Adipocyte (in vitro differentiated cells): ENCODE data around the gene CDH10.
A peak's percentile ranks its signal among the peaks of the same experiment; 100 is the strongest.

Source experiments
- DNase-seq: peaks from one replicate; pipeline ENCODE4 v3.0.0-alpha.2; 2015; ENCODE audit warnings: low read depth
- H3K27me3 ChIP-seq: replicated peaks from 2 replicates; pipeline ENCODE4 v1.7.0; 2013; ENCODE audit warnings: mild to moderate bottlenecking, low read length, moderate library complexity; ENCODE audit not compliant: control insufficient read depth, insufficient read depth
- H3K36me3 ChIP-seq: 2 replicates; pipeline ENCODE4 v1.7.0; 2013; ENCODE audit warnings: low read length, mild to moderate bottlenecking, moderate library complexity; ENCODE audit not compliant: control insufficient read depth, insufficient read depth, severe bottlenecking
- H3K4me1 ChIP-seq: 2 replicates; pipeline ENCODE4 v1.7.0; 2013; ENCODE audit warnings: mild to moderate bottlenecking, low read length, moderate library complexity; ENCODE audit not compliant: control insufficient read depth, insufficient read depth
- H3K4me3 ChIP-seq: 2 replicates; pipeline ENCODE4 v1.7.0; 2013; ENCODE audit warnings: mild to moderate bottlenecking, low read length, moderate library complexity
- H3K9ac ChIP-seq: 2 replicates; pipeline ENCODE4 v1.7.0; 2013; ENCODE audit warnings: mild to moderate bottlenecking, low read length, moderate library complexity
- H3K9me3 ChIP-seq: 2 replicates; pipeline ENCODE4 v1.7.0; 2013; ENCODE audit warnings: mild to moderate bottlenecking, low read length, moderate library complexity; ENCODE audit not compliant: control insufficient read depth

The CDH10 gene

GRCh38 chr5:24644761-24645160 is at the start of gene CDH10:
Gene CDH10 (minus strand): TSS chr5:24644978. CDS start chr5:24593490, 51,488 bp downstream.
- peak; percentile 56 for DNase-seq
- H3K36me3 ChIP-seq, result no peaks in the 10 kb centered on the region
- peak within 1 kb of the TSS; percentile 73 for H3K4me3 ChIP-seq
- H3K9me3 ChIP-seq, result no peaks in the 10 kb centered on the region
- H3K4me1 ChIP-seq, result no peaks in the 10 kb centered on the region
- no peaks in the 10 kb centered on the region for H3K27me3 ChIP-seq
- no peak within 1 kb of the TSS for H3K9ac ChIP-seq

DNA sequence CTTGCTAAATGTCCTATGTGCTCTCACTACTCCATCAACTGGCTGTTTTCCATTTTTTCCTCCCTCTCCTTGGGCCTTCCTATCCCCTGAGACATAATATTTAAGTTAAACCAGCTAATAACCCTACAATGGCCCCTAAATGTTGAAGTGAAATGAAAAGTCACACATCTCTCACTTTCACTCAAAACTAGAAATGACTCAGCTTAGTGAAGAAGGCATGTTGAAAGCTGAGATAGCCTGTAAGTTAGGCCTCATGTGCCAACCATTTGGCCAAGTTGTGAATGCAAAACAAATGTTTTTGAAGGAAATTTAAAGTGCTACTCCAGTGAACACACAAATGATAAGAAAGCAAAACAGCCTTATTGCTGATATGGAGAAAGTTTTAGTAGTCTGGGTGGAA is 48.8 kb upstream of the CDH10 start:
- DNase-seq, result no peak
- Histone ChIP-seq H3K36me3 (no peaks in the 10 kb centered on the region), H3K9ac (no peak overlapping the region), H3K4me1 (no peaks in the 10 kb centered on the region), H3K27me3 (no peaks in the 10 kb centered on the region), H3K9me3 (peaks cover 8% of the 10 kb centered on the region), H3K4me3 (no peak overlapping the region)

- H3K27me3 ChIP-seq, result no peaks in the 10 kb centered on the region
- no peak overlapping the region for H3K9ac ChIP-seq
- DNase-seq, result no peak
- H3K9me3 ChIP-seq, result peaks cover 11% of the 10 kb centered on the region
- H3K4me1 ChIP-seq, result no peaks in the 10 kb centered on the region
- H3K4me3 ChIP-seq, result no peak overlapping the region
- H3K36me3 ChIP-seq, result no peaks in the 10 kb centered on the region
Observed at GRCh38 chr5:24691074-24691473, 46.3 kb upstream of the CDH10 start.

DNA sequence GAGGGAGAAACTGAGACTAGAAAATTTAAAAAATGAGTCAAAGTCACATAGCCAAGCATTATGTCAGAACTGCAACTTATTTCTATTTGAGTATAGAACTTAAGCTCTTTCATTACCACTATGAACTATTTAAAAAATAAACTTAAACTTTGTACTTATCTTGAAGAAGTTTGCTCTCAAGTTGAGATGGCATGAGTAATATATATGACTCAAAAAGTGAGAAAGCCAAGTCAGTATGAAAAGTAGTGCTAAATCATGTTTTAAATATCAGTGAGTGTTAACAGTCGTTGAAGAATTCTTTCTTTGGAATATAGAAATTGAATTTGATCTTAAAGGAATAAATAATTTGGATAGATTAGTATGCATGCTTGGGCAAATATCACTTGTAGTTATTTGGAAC is 36.3 kb upstream of the CDH10 start:
- Histone ChIP-seq H3K4me3 (no peak overlapping the region), H3K36me3 (no peaks in the 10 kb centered on the region), H3K9ac (no peak overlapping the region), H3K4me1 (no peaks in the 10 kb centered on the region), H3K9me3 (peaks cover 13% of the 10 kb centered on the region), H3K27me3 (no peaks in the 10 kb centered on the region)
- DNase-seq, result peak; percentile 12

DNA sequence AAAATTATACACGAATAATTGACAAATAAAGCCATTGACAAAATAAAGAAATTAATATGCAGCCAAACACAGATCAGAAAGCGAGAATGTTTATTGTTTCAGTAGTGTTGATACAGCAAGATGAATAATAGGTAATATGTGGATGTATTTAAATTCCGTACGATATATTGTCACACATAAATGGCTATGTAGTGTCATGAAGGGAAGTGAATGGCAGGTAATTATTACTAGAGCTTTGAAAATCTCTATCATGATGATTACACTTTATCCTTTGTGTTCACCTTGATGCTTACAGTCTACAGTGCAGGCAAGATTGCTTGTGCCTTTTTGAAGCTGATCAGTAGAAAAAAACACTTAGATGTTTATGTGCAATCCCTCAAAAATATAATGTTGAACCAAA is 23.3 kb upstream of the CDH10 start:
- Histone ChIP-seq H3K4me3 (no peak overlapping the region), H3K9ac (no peak overlapping the region), H3K27me3 (no peaks in the 10 kb centered on the region), H3K36me3 (no peaks in the 10 kb centered on the region), H3K9me3 (no peaks in the 10 kb centered on the region), H3K4me1 (no peaks in the 10 kb centered on the region)
- DNase-seq, result no peak

GRCh38 chr5:24649531-24649930 is 4.8 kb upstream of the CDH10 start:
- Histone ChIP-seq H3K36me3 (no peaks in the 10 kb centered on the region), H3K27me3 (no peaks in the 10 kb centered on the region), H3K4me3 (no peak overlapping the region), H3K9ac (no peak overlapping the region), H3K4me1 (no peaks in the 10 kb centered on the region), H3K9me3 (no peaks in the 10 kb centered on the region)
- no peak for DNase-seq

DNA sequence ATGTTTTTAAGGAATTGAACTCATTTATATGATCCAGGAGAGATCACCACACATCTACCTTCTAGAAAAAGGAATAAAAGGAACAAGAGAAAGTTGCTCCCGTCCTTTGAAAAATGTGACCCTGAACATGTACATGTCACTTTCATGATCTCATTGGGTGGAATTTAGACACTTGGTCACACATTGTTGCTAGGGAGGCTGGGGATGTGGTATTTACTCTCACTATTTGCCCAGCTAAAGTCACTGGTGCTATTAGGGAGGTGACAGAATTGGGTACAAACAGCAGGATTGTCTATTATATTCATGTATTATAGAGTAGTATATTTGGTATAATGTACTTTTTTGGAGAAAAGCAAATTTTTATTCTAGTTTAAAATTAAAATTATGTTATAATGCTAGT is 2.1 kb upstream of the CDH10 start:
- Histone ChIP-seq H3K4me3 (no peak overlapping the region), H3K4me1 (no peaks in the 10 kb centered on the region), H3K27me3 (no peaks in the 10 kb centered on the region), H3K9me3 (no peaks in the 10 kb centered on the region), H3K36me3 (no peaks in the 10 kb centered on the region), H3K9ac (no peak overlapping the region)
- no peak for DNase-seq

- DNase-seq, result no peak
- no peak overlapping the region for H3K9ac ChIP-seq
- H3K4me3 ChIP-seq, result no peak overlapping the region
- H3K4me1 ChIP-seq, result no peaks in the 10 kb centered on the region
- no peaks in the 10 kb centered on the region for H3K27me3 ChIP-seq
- no peaks in the 10 kb centered on the region for H3K36me3 ChIP-seq
- no peaks in the 10 kb centered on the region for H3K9me3 ChIP-seq
Observed at GRCh38 chr5:24645483-24645882, 705 bp upstream of the CDH10 start.

DNA sequence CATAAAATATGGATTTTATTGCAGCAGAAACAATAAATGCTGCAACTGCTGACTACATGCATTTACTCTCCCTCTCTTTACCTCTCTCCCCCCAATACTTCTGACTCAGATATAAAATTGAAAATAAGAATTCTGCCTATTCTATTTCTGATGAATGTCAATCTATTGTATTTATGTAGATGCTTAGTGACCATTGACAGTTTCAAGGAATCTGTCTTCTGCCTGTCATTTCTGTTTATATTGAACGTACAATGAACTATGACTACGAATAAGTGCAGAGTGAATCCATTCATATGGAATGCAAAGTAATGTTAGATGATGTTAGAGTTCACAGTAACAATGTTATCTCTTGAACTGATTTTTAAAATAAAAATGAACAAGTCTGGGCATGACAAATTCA is 898 bp downstream of the CDH10 start:
- Histone ChIP-seq H3K4me3 (no peak overlapping the region), H3K9ac (no peak overlapping the region), H3K27me3 (no peaks in the 10 kb centered on the region), H3K4me1 (no peaks in the 10 kb centered on the region), H3K36me3 (no peaks in the 10 kb centered on the region), H3K9me3 (no peaks in the 10 kb centered on the region)
- DNase-seq, result no peak

DNA sequence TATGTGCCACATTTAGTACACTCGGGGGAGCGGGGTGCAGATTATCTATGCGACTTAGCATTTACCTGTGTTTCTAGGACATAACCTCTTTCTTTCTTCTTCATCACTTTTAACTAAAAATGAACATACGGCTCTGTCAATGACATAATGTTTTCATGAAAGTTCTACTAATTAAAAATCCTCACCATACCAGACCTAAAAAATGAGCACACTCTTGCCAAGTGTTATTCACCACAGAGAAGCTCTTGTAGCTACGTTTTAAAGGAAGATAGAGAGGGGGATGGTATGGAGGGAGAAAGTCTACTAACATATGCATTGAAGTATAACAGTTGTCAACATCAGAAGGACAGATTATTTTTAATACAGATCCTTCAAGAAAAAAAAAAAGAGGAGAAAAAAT is 1.6 kb downstream of the CDH10 start:
- no peaks in the 10 kb centered on the region for H3K27me3 ChIP-seq
- H3K9me3 ChIP-seq, result no peaks in the 10 kb centered on the region
- H3K4me1 ChIP-seq, result no peaks in the 10 kb centered on the region
- DNase-seq, result no peak
- H3K9ac ChIP-seq, result no peak overlapping the region
- H3K36me3 ChIP-seq, result no peaks in the 10 kb centered on the region
- no peak overlapping the region for H3K4me3 ChIP-seq

GRCh38 chr5:24642022-24642421 is 2.8 kb downstream of the CDH10 start:
- Histone ChIP-seq H3K27me3 (no peaks in the 10 kb centered on the region), H3K4me3 (no peak overlapping the region), H3K4me1 (no peaks in the 10 kb centered on the region), H3K9ac (no peak overlapping the region), H3K36me3 (no peaks in the 10 kb centered on the region), H3K9me3 (no peaks in the 10 kb centered on the region)
- DNase-seq, result peak; percentile 57

DNA sequence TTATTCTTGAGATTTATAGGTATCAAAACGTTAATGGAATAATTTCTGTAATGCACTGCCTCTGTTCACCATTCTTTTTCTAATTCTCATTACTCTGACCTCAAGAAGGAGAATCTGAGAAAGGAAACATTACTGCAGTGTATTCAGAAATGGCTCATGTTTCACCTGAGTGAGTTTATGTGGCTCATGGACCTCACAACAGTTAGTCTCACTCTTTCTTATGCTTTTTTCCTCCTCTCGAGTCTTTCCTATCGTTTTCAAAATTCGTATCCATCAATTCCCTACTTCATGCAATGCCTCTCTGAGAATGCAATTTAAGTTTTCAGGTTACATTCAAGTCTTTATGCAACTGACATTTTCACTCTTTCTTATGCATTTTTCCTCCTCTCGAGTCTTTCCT is 9.6 kb downstream of the CDH10 start:
- Histone ChIP-seq H3K4me3 (no peak overlapping the region), H3K9me3 (no peaks in the 10 kb centered on the region), H3K36me3 (no peaks in the 10 kb centered on the region), H3K9ac (no peak overlapping the region), H3K4me1 (no peaks in the 10 kb centered on the region), H3K27me3 (no peaks in the 10 kb centered on the region)
- no peak for DNase-seq
